MCF 10A (cell line): Measurements from ENCODE around the gene ST3GAL4. TPM values are rescaled to one million over a fixed set of nuclear protein-coding genes. Genes with fewer than 3 reads are reported as not detected.
A peak's percentile ranks its signal among the peaks of the same experiment; 100 is the strongest.
"Not testable (repeated sequence)": the region's sequence is repeated elsewhere in the genome, so short reads cannot be mapped to it uniquely, and the experiment has no call there.

Experiments used
- BruUV-seq: library from RNA; stranded (reverse); fragments of 400-500 nt; replicated peaks from 2 replicates; lab custom pipeline; 2021; lab: Mats Ljungman, UMichigan
- CTCF ChIA-PET: fragments of 300-600 bp; sonication (Branson Sonifier 250); formaldehyde crosslinking; extraction: SDS; loops from one replicate; lab custom pipeline; 2021; ENCODE audit warnings: antibody characterized with exemption, inconsistent platforms; lab: Yijun Ruan, JAX
- POLR2A ChIA-PET: fragments of 300-600, 350-650 bp; sonication (Branson Sonifier 250); formaldehyde crosslinking; extraction: SDS; loops from one replicate; lab custom pipeline; 2020; ENCODE audit warnings: antibody characterized with exemption, inconsistent platforms; lab: Yijun Ruan, JAX
- DNase-seq: peaks from one replicate; pipeline ENCODE4 v3.0.0-alpha.2; 2018; ENCODE audit not compliant: unreplicated experiment
- H3K27ac Mint-ChIP-seq: one replicate; pipeline ENCODE4 v1.8.0; 2022; ENCODE audit warnings: mild to moderate bottlenecking, low read depth, mixed read lengths; ENCODE audit not compliant: unreplicated experiment
- H3K27me3 Mint-ChIP-seq: one replicate; pipeline ENCODE4 v1.8.0; 2022; ENCODE audit warnings: mixed read lengths; ENCODE audit not compliant: insufficient read depth, unreplicated experiment
- H3K36me3 Mint-ChIP-seq: one replicate; pipeline ENCODE4 v1.8.0; 2022; ENCODE audit warnings: mild to moderate bottlenecking, moderate library complexity, mixed read lengths; ENCODE audit not compliant: insufficient read depth, unreplicated experiment
- H3K4me1 Mint-ChIP-seq: one replicate; pipeline ENCODE4 v1.8.0; 2022; ENCODE audit warnings: mixed read lengths; ENCODE audit not compliant: insufficient read depth, unreplicated experiment
- H3K4me3 Mint-ChIP-seq: one replicate; pipeline ENCODE4 v1.8.0; 2022; ENCODE audit warnings: mild to moderate bottlenecking, moderate library complexity, mixed read lengths; ENCODE audit not compliant: unreplicated experiment
- H3K9me3 Mint-ChIP-seq: one replicate; pipeline ENCODE4 v1.8.0; 2022; ENCODE audit warnings: mixed read lengths; ENCODE audit not compliant: unreplicated experiment
- intact Hi-C: fragments of 100-400 bp; cut with micrococcal nuclease; formaldehyde crosslinking; loops from 2 replicates; pipeline ENCODE4 v1.14.1; 2022
- total RNA-seq: library from RNA; stranded (reverse); gene quantifications from 2 replicates; pipeline ENCODE4 v1.2.3, GENCODE V29; 2022
- TF ChIP-seq, protein P1 (sequence below): fragments of 200-600 bp; IDR thresholded peaks from one replicate; pipeline ENCODE4 v1.8.0; 2022; ENCODE audit warnings: antibody characterized with exemption, mild to moderate bottlenecking; ENCODE audit not compliant: unreplicated experiment

The ST3GAL4 gene
- total RNA-seq, 1 experiment from 2014 or later = 15.3 TPM

DNA sequence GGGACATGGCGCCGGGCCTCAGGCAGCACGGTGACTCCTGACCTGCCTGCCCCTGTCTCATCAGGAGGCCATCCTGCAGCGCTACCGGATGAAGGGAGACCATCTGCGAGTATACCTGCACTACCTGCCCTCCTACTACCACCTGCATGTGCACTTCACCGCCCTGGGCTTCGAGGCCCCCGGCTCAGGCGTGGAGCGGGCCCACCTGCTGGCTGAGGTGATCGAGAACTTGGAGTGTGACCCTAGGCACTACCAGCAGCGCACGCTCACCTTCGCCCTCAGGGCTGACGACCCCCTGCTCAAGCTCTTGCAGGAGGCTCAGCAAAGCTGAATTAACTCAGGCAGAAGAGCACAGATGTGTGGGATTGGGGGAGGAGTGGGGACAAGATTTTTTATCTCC lies 10.2 kb upstream of the ST3GAL4 start:
- ChIA-PET CTCF (no interaction called here), POLR2A (interaction anchor here (0.6 kb wide), 1 partner anchor 1386 kb away, joined by 3 read pairs; no protein-coding TSS in a partner anchor)
- H3K4me1 Mint-ChIP-seq = peaks cover 40% of the 10 kb centered on the region
- no peak overlapping the region for H3K27ac Mint-ChIP-seq
- TF ChIP-seq, protein P1, sequence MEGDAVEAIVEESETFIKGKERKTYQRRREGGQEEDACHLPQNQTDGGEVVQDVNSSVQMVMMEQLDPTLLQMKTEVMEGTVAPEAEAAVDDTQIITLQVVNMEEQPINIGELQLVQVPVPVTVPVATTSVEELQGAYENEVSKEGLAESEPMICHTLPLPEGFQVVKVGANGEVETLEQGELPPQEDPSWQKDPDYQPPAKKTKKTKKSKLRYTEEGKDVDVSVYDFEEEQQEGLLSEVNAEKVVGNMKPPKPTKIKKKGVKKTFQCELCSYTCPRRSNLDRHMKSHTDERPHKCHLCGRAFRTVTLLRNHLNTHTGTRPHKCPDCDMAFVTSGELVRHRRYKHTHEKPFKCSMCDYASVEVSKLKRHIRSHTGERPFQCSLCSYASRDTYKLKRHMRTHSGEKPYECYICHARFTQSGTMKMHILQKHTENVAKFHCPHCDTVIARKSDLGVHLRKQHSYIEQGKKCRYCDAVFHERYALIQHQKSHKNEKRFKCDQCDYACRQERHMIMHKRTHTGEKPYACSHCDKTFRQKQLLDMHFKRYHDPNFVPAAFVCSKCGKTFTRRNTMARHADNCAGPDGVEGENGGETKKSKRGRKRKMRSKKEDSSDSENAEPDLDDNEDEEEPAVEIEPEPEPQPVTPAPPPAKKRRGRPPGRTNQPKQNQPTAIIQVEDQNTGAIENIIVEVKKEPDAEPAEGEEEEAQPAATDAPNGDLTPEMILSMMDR = no peak
- no peaks in the 10 kb centered on the region for H3K27me3 Mint-ChIP-seq
- peaks cover 35% of the 10 kb centered on the region for H3K36me3 Mint-ChIP-seq
- intact Hi-C loops = no loop called here
- no TSS peak for BruUV-seq
- no peak for DNase-seq
- H3K9me3 Mint-ChIP-seq = no peaks in the 10 kb centered on the region
- H3K4me3 Mint-ChIP-seq = no peak overlapping the region

DNA sequence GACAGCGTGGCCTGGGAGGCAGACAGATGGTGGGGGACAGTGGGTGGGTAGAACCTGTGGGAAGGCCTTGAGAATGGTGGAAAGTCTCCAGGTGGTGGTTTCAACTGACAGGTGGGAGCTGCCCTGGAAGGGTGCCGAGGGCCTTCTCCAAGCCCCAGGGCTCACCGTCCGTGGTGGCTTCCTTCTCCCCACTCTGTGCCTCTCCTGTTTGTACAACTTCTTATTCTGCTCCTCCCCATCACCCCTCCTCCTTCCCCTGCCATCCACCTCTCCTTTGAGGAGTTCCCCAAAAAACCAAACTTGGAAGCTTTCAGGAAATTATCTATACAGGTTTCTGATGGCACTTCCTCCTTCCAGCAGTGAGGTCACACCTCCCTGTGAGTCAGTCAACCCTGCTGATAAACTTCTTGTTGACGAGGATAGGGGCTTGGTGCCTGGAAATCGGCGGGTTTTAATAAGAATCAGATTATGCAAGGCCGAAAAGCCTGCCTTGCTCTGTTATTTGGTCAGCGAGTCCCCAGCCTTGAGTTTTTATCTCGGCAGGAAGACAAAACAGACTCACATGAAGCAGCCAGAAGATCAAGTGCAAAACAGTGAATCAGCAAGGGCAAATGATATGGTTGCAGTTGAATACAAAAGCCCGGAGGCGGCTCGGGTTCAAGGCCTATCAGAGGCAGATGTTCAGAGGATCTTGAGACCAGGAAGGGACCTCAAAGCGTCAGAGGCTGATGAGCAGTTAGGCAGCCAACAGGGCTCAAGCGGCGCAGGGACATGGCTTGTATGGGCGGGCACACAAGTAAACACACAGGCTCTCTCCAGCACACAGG lies 9.5 kb upstream of the ST3GAL4 start:
- Mint-ChIP-seq H3K36me3 (peaks cover 32% of the 10 kb centered on the region), H3K27ac (peak overlapping the region; percentile 85), H3K4me1 (peaks cover 34% of the 10 kb centered on the region), H3K4me3 (no peak overlapping the region), H3K27me3 (no peaks in the 10 kb centered on the region), H3K9me3 (no peaks in the 10 kb centered on the region)
- ChIA-PET POLR2A (interaction anchor here (0.6 kb wide), 1 partner anchor 1387 kb away, joined by 3 read pairs; no protein-coding TSS in a partner anchor), CTCF (no interaction called here)
- BruUV-seq = no TSS peak
- DNase-seq = peak; percentile 47
- intact Hi-C loops = no loop called here
- TF ChIP-seq, protein P1 = no peak

DNA sequence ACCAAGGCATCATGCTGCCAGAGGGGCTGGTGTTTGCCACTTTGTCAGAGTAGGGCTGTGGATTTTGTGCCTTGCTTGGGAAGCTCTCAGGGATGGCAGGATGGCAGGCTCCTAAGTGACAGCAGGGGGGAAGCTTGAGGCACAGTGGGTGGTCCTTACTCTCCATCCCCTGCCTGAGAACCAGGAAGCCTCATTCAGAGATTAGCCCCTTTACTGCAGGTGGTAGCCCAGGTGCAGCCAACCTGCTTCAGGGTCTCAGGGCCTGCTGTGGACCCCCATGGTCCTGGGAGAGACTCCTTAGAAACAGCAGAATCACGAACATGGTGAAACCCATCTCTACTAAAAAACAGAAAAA lies 8.9 kb upstream of the ST3GAL4 start:
- CTCF ChIA-PET = no interaction called here
- H3K4me1 Mint-ChIP-seq = peaks cover 28% of the 10 kb centered on the region
- TF ChIP-seq, protein P1 = no peak
- no peaks in the 10 kb centered on the region for H3K9me3 Mint-ChIP-seq
- intact Hi-C loops = no loop called here
- no peak for DNase-seq
- no TSS peak for BruUV-seq
- H3K27me3 Mint-ChIP-seq = no peaks in the 10 kb centered on the region
- peaks cover 26% of the 10 kb centered on the region for H3K36me3 Mint-ChIP-seq
- POLR2A ChIA-PET = no interaction called here
- H3K4me3 Mint-ChIP-seq = no peak overlapping the region
- peak overlapping the region; percentile 85 for H3K27ac Mint-ChIP-seq

DNA sequence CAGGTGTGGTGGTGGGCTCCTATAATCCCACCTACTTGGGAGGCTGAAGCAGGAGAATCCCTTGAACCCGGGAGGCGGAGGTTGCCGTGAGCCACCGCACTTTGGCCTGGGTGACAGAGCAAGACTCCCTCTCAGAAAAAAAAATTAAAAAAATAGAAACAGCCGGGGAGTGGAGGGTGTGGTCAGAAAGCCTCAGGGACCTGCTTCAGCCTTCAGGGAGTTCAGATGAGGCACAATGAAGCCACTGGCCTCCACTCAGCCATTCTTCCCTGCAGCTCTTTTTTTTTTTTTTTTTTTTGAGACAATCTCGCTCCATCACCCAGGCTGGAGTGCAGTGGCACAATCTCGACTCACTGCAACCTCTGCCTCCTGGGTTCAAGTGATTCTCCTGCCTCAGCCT lies 8.5 kb upstream of the ST3GAL4 start:
- H3K4me3 Mint-ChIP-seq, DNase-seq, POLR2A ChIA-PET, H3K9me3 Mint-ChIP-seq, H3K27ac Mint-ChIP-seq, CTCF ChIA-PET, BruUV-seq, intact Hi-C loops, H3K27me3 Mint-ChIP-seq: not testable (repeated sequence)
- H3K4me1 Mint-ChIP-seq = peaks cover 24% of the 10 kb centered on the region
- H3K36me3 Mint-ChIP-seq = peaks cover 24% of the 10 kb centered on the region
